Hepatocyte (in vitro differentiated cells): ENCODE measurements around the gene ANAPC2. TPM values are rescaled to one million over a fixed set of nuclear protein-coding genes. Genes with fewer than 3 reads are reported as not detected.

Source experiments
- DNase-seq: peaks from one replicate; pipeline ENCODE4 v3.0.0-alpha.2; 2016; ENCODE audit warnings: low spot score
- H2AFZ ChIP-seq: fragments of 200-600 bp; sonication (generic); 2 replicates; pipeline ENCODE4 v1.6.0; 2016; ENCODE audit warnings: antibody characterized with exemption, mild to moderate bottlenecking
- H3K27ac ChIP-seq: fragments of 200-600 bp; sonication (generic); 2 replicates; pipeline ENCODE4 v1.5.1; 2016; ENCODE audit warnings: mild to moderate bottlenecking
- H3K27me3 ChIP-seq: fragments of 200-600 bp; sonication (generic); 2 replicates; pipeline ENCODE4 v1.6.1; 2016
- H3K36me3 ChIP-seq: fragments of 200-600 bp; sonication (generic); replicated peaks from 2 replicates; pipeline ENCODE4 v1.5.1; 2016; ENCODE audit warnings: low read depth; ENCODE audit not compliant: insufficient read depth
- H3K4me1 ChIP-seq: fragments of 200-600 bp; sonication (generic); 2 replicates; pipeline ENCODE4 v1.5.1; 2016; ENCODE audit warnings: mild to moderate bottlenecking, moderate library complexity; ENCODE audit not compliant: insufficient read depth
- H3K4me2 ChIP-seq: fragments of 200-600 bp; sonication (generic); 2 replicates; pipeline ENCODE4 v1.6.0; 2016
- H3K4me3 ChIP-seq: fragments of 200-600 bp; sonication (generic); 2 replicates; pipeline ENCODE4 v1.5.1; 2016; ENCODE audit warnings: mild to moderate bottlenecking
- H3K79me2 ChIP-seq: fragments of 200-600 bp; sonication (generic); 2 replicates; pipeline ENCODE4 v1.6.0; 2017; ENCODE audit warnings: mild to moderate bottlenecking
- H3K9me2 ChIP-seq: fragments of 200-600 bp; sonication (generic); replicated peaks from 2 replicates; pipeline ENCODE4 v1.6.0; 2017; ENCODE audit warnings: mild to moderate bottlenecking; ENCODE audit not compliant: insufficient read depth
- H3K9me3 ChIP-seq: fragments of 200-600 bp; sonication (generic); 2 replicates; pipeline ENCODE4 v1.5.1; 2016; ENCODE audit warnings: low read depth, mild to moderate bottlenecking
- H4K20me1 ChIP-seq: fragments of 200-600 bp; sonication (generic); 2 replicates; pipeline ENCODE4 v1.6.0; 2016; ENCODE audit warnings: mild to moderate bottlenecking; ENCODE audit not compliant: insufficient read depth, poor library complexity, severe bottlenecking
- EZH2 ChIP-seq: fragments of 200-600 bp; sonication (generic); IDR thresholded peaks from 2 replicates; pipeline ENCODE4 v1.6.1; 2016; ENCODE audit warnings: antibody characterized with exemption, mild to moderate bottlenecking, borderline replicate concordance
- EZH2phosphoT487 ChIP-seq: fragments of 200-600 bp; sonication (generic); IDR thresholded peaks from one replicate; pipeline ENCODE4 v1.6.1; 2018; ENCODE audit warnings: antibody characterized with exemption, mild to moderate bottlenecking, low read depth, moderate library complexity; ENCODE audit not compliant: unreplicated experiment, severe bottlenecking
- WGBS: methylation state at CpG from one replicate; pipeline ENCODE4 v1.1.6; 2016; ENCODE audit warnings: low lambda C conversion rate; ENCODE audit errors: missing lambda C conversion rate; 5-methylcytosine and 5-hydroxymethylcytosine counted together
- polyA plus RNA-seq: library from polyadenylated mRNA; unstranded; fragments of >200 nt; fragmentation: Nextera tagmentation; extraction: Ambion mirVana; gene quantifications from 2 replicates; pipeline ENCODE4 v1.2.1, GENCODE V29; 2016
- total RNA-seq: library from RNA; depleted of rRNA; stranded (reverse); fragments of >200 nt; gene quantifications from 2 replicates; pipeline ENCODE4 v1.2.3, GENCODE V29; 2014
- TF ChIP-seq, protein P1 (sequence below): fragments of 200-600 bp; sonication (generic); IDR thresholded peaks from 2 replicates; pipeline ENCODE4 v1.5.1; 2016; ENCODE audit warnings: antibody characterized with exemption, mild to moderate bottlenecking; ENCODE audit not compliant: poor library complexity

The ANAPC2 gene
- total and polyA plus RNA-seq, 2 experiments from 2014 or later: 12.2 to 21.3 TPM

DNA sequence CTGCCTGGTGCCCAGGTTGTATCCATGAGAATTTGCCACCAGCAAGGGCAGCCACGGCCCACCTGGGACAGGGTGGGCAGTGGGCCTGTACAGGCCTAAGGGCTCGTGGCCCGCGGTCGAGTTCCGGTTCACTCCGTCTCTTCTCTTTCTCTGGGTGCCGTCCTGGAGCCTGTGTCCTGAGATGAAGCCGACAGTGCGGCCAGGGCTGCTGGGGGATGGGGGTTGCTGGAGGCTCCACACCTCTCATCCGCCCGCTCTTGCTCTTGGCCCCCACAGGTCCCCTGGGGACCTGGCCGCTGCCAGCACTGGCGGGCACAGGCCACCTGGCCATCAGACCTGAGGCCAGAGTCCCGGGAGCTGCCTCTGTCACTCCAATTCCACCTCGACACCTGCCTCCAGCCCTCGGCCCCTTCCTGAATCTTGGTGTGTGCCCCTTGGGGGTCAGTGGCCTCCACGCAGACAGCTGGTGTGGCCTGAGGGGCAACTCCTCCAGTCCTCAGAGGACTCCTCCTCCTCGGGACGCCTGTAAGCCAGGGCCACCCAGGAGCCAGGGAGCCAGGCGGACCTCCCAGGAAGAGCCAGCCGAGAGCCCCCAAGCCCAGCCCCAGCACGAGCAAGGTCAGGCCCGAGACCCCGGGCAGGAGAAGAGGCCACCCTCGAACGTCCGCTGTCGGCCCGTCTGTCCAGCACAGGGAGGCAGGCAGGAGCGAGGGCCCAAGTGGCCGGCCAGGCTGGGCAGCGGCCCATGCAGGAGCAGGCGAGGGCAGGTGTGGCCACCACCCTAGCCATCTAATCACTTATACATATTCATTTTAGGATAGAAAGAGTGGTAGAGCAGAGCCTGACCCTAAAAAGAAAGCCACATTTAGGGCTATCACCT, 23.8 kb downstream of the ANAPC2 start:
- H2AFZ ChIP-seq: no peak overlapping the region
- H3K36me3 ChIP-seq: no peaks in the 10 kb centered on the region
- H3K4me2 ChIP-seq: no peak overlapping the region
- H3K27ac ChIP-seq: no peak overlapping the region
- DNase-seq: no peak
- H3K4me3 ChIP-seq: no peak overlapping the region
- no peaks in the 10 kb centered on the region for H4K20me1 ChIP-seq
- no peaks in the 10 kb centered on the region for H3K9me2 ChIP-seq
- WGBS: 82% methylated on average over 34 of the region's 34 CpGs
- no peaks in the 10 kb centered on the region for H3K9me3 ChIP-seq
- TF ChIP-seq EZH2phosphoT487 (no peak), EZH2 (no peak)
- TF ChIP-seq, protein P1, sequence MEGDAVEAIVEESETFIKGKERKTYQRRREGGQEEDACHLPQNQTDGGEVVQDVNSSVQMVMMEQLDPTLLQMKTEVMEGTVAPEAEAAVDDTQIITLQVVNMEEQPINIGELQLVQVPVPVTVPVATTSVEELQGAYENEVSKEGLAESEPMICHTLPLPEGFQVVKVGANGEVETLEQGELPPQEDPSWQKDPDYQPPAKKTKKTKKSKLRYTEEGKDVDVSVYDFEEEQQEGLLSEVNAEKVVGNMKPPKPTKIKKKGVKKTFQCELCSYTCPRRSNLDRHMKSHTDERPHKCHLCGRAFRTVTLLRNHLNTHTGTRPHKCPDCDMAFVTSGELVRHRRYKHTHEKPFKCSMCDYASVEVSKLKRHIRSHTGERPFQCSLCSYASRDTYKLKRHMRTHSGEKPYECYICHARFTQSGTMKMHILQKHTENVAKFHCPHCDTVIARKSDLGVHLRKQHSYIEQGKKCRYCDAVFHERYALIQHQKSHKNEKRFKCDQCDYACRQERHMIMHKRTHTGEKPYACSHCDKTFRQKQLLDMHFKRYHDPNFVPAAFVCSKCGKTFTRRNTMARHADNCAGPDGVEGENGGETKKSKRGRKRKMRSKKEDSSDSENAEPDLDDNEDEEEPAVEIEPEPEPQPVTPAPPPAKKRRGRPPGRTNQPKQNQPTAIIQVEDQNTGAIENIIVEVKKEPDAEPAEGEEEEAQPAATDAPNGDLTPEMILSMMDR: no peak
- H3K79me2 ChIP-seq: no peaks in the 10 kb centered on the region
- peaks cover 94% of the 10 kb centered on the region for H3K27me3 ChIP-seq
- peaks cover 23% of the 10 kb centered on the region for H3K4me1 ChIP-seq

GRCh38 chr9:137163805-137164204, 24.6 kb downstream of the ANAPC2 start:
- no peaks in the 10 kb centered on the region for H3K9me3 ChIP-seq
- DNase-seq: no peak
- no peak overlapping the region for H3K4me3 ChIP-seq
- H2AFZ ChIP-seq: no peak overlapping the region
- H3K79me2 ChIP-seq: no peaks in the 10 kb centered on the region
- no peaks in the 10 kb centered on the region for H3K9me2 ChIP-seq
- H3K4me1 ChIP-seq: peaks cover 19% of the 10 kb centered on the region
- H4K20me1 ChIP-seq: no peaks in the 10 kb centered on the region
- H3K36me3 ChIP-seq: no peaks in the 10 kb centered on the region
- no peak overlapping the region for H3K27ac ChIP-seq
- H3K4me2 ChIP-seq: no peak overlapping the region
- TF ChIP-seq, protein P1: no peak
- H3K27me3 ChIP-seq: peaks cover 95% of the 10 kb centered on the region
- WGBS: 92% methylated on average over 22 of the region's 22 CpGs

- TF ChIP-seq, protein P1: no peak
- no peak for TF ChIP-seq EZH2
- no peak for TF ChIP-seq EZH2phosphoT487
- no peaks in the 10 kb centered on the region for H3K9me3 ChIP-seq
- peaks cover 97% of the 10 kb centered on the region for H3K27me3 ChIP-seq
- no peak for DNase-seq
- 45% methylated on average over 22 of the region's 26 CpGs for WGBS
- no peaks in the 10 kb centered on the region for H3K36me3 ChIP-seq
- no peaks in the 10 kb centered on the region for H3K79me2 ChIP-seq
- no peak overlapping the region for H3K4me3 ChIP-seq
- no peaks in the 10 kb centered on the region for H3K9me2 ChIP-seq
- H3K4me1 ChIP-seq: peaks cover 17% of the 10 kb centered on the region
- no peak overlapping the region for H2AFZ ChIP-seq
- no peaks in the 10 kb centered on the region for H4K20me1 ChIP-seq
- peak overlapping the region; percentile 78 for H3K4me2 ChIP-seq
- no peak overlapping the region for H3K27ac ChIP-seq
These were observed 25.0 kb downstream of the ANAPC2 start for GRCh38 chr9:137163365-137163715.
